Measurements from ENCODE around the gene CACNA1B. TPM values are rescaled to one million over a fixed set of nuclear protein-coding genes. Genes with fewer than 3 reads are reported as not detected.

CACNA1B gene
- total and polyA plus RNA-seq, 2 experiments from 2014 or later, result 0.39 to 0.60 TPM

DNA sequence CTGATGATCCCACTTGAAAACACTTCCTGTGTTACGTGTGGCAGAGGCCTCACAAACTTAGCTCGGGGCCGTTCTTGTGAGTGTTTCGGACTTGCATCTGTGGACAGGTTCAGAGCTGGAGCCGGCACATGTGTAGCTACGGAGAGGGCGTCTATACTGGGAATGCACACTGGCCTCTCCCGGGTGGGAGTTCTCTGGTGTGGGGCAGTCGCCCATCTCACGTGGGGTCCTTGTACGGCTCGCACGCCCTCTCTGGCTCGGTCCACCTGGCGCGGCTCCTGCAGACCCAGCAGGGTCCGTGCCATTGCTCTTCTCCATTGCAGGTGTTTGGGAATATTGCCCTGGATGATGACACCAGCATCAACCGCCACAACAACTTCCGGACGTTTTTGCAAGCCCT lies 197.9 kb downstream of the CACNA1B start:
- Histone ChIP-seq H3K9me3 (ENCODE audit: low read depth) (no peaks in the 10 kb centered on the region), H3K4me1 (ENCODE audit: low read depth) (no peaks in the 10 kb centered on the region), H3K36me3 (no peaks in the 10 kb centered on the region), H3K27me3 (no peaks in the 10 kb centered on the region), H3K4me3 (no peak overlapping the region), H3K27ac (no peak overlapping the region)
- TF ChIP-seq, protein P1, sequence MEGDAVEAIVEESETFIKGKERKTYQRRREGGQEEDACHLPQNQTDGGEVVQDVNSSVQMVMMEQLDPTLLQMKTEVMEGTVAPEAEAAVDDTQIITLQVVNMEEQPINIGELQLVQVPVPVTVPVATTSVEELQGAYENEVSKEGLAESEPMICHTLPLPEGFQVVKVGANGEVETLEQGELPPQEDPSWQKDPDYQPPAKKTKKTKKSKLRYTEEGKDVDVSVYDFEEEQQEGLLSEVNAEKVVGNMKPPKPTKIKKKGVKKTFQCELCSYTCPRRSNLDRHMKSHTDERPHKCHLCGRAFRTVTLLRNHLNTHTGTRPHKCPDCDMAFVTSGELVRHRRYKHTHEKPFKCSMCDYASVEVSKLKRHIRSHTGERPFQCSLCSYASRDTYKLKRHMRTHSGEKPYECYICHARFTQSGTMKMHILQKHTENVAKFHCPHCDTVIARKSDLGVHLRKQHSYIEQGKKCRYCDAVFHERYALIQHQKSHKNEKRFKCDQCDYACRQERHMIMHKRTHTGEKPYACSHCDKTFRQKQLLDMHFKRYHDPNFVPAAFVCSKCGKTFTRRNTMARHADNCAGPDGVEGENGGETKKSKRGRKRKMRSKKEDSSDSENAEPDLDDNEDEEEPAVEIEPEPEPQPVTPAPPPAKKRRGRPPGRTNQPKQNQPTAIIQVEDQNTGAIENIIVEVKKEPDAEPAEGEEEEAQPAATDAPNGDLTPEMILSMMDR (IDR thresholded peaks at IDR 0.05; ENCODE audit: low read depth, low read length), result no peak
- DNase-seq (ENCODE audit: low read depth in 1 of 2, low spot score in 1 of 2), result no peak

DNA sequence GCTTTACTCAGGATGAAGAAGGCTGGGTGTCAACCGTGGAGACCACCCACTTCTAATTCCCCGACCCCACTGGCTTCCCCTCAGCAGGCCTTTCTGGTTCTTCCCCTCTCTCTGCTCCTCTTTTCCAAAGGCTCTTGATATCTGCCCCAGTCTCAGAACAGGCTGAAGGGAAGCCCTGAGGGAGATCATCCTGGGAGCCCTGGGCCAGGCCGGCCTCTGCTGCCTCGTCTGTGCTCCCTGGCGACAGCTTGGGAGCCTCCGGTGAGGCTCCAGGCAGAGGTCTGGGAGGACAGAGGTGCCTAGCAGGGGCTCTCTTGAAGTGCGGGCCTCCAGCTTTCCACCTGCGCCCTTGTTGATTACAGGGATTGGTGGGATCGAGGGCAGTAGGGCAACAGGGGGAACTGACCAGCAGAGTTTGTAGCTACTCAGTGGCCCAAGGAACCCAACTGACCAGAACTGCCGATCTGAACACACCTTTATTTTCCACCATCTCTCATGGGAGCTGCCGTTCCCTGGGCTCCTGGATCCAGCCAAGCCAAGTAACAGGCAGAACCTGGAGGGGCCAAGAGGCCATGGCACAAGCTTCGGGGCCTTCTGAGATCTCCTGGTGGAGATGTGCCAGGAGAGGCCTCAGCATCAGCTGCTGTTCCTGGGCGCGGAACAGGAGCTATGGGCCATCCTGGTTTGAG lies 198.5 kb downstream of the CACNA1B start:
- H3K4me1 ChIP-seq (ENCODE audit: low read depth), result no peaks in the 10 kb centered on the region
- TF ChIP-seq, protein P1 (IDR thresholded peaks at IDR 0.05; ENCODE audit: low read depth, low read length), result no peak
- no peak overlapping the region for H3K27ac ChIP-seq
- no peaks in the 10 kb centered on the region for H3K36me3 ChIP-seq
- no peaks in the 10 kb centered on the region for H3K27me3 ChIP-seq
- no peak overlapping the region for H3K4me3 ChIP-seq
- no peaks in the 10 kb centered on the region for H3K9me3 ChIP-seq (ENCODE audit: low read depth)
- no peak for DNase-seq (ENCODE audit: low read depth in 1 of 2, low spot score in 1 of 2)

DNA sequence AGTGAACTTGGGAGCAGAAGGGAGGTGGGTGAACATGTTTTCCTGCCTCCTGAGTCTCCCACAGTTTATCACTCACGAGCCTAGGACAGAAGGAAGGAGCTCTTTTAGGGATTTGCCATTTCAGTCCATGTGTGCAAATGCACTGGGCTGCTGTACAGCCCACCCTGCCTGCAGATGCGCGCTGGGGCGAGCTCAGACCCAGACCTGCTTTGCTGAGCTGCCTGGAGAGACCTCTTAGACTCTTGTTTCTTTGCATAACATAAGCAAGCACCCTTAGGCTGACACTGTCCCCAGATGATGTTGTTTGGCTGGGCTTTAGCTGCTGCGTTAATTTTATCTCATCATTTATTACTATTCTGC lies 199.0 kb downstream of the CACNA1B start:
- Histone ChIP-seq H3K27me3 (no peaks in the 10 kb centered on the region), H3K4me3 (no peak overlapping the region), H3K9me3 (ENCODE audit: low read depth) (no peaks in the 10 kb centered on the region), H3K4me1 (ENCODE audit: low read depth) (no peaks in the 10 kb centered on the region), H3K36me3 (no peaks in the 10 kb centered on the region), H3K27ac (no peak overlapping the region)
- no peak for DNase-seq (ENCODE audit: low read depth in 1 of 2, low spot score in 1 of 2)
- TF ChIP-seq, protein P1 (IDR thresholded peaks at IDR 0.05; ENCODE audit: low read depth, low read length), result no peak

DNA sequence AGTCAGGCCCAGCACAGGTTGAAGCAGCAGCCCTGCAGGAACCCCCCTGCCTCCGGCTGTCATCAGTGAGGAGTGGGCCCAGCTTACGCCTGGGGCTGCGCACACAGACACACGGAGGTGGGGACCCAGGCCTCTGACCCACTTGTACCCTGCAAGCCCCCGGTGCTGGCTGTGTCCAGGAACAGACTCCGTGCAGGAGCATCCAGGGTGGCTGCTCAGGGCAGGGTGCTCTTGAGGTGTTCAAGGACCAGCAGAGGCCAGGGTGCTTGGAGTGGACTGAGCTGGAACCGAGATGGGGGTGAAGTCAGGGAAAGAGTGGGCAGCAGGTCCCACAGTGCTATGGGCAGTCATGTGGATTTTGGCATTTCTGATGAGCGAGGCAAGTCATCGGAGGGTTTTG lies 199.5 kb downstream of the CACNA1B start:
- H3K27me3 ChIP-seq, result no peaks in the 10 kb centered on the region
- no peaks in the 10 kb centered on the region for H3K4me1 ChIP-seq (ENCODE audit: low read depth)
- no peaks in the 10 kb centered on the region for H3K9me3 ChIP-seq (ENCODE audit: low read depth)
- TF ChIP-seq, protein P1 (IDR thresholded peaks at IDR 0.05; ENCODE audit: low read depth, low read length), result no peak
- H3K4me3 ChIP-seq, result no peak overlapping the region
- H3K27ac ChIP-seq, result no peak overlapping the region
- no peak for DNase-seq (ENCODE audit: low read depth in 1 of 2, low spot score in 1 of 2)
- H3K36me3 ChIP-seq, result no peaks in the 10 kb centered on the region

DNA sequence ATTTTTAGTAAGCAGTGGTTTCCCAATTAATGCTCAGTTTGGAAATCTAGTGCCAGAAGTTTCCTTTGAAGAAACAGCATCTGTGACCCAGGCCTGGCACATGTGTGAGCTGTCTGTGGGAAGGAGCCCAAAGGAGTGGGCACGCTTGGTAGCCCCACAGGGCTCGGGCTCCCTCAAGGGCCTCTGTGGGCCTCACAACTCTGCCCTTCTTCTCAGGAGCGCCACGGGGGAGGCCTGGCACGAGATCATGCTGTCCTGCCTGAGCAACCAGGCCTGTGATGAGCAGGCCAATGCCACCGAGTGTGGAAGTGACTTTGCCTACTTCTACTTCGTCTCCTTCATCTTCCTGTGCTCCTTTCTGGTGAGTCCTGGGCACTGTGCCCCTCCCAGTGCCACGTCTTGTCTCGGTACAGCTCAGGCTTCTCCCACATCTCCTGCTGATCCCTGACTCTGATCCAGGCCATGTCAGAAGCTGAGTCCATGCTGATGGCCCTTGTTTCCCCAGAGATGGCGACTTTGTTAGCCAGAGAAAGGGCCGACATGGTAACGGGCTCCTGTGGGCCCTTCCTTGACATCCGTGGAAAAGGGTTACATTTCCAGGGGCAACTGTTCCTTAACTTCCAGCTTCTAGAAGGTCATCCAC lies 200.4 kb downstream of the CACNA1B start:
- no peaks in the 10 kb centered on the region for H3K9me3 ChIP-seq (ENCODE audit: low read depth)
- no peaks in the 10 kb centered on the region for H3K4me1 ChIP-seq (ENCODE audit: low read depth)
- TF ChIP-seq, protein P1 (IDR thresholded peaks at IDR 0.05; ENCODE audit: low read depth, low read length), result no peak
- H3K4me3 ChIP-seq, result no peak overlapping the region
- H3K27me3 ChIP-seq, result no peaks in the 10 kb centered on the region
- no peaks in the 10 kb centered on the region for H3K36me3 ChIP-seq
- no peak overlapping the region for H3K27ac ChIP-seq
- DNase-seq (ENCODE audit: low read depth in 1 of 2, low spot score in 1 of 2), result no peak
